ENCODE data around the gene GAR1.
"Not testable (repeated sequence)": the region's sequence is repeated elsewhere in the genome, so short reads cannot be mapped to it uniquely, and the experiment has no call there.

- not testable (repeated sequence) for TF ChIP-seq POLR2A (IDR thresholded peaks at IDR 0.05; ENCODE audit: low read depth); POLR2AphosphoS5 (IDR thresholded peaks at IDR 0.05); EP300 (IDR thresholded peaks at IDR 0.05)
- TF ChIP-seq, protein P1, sequence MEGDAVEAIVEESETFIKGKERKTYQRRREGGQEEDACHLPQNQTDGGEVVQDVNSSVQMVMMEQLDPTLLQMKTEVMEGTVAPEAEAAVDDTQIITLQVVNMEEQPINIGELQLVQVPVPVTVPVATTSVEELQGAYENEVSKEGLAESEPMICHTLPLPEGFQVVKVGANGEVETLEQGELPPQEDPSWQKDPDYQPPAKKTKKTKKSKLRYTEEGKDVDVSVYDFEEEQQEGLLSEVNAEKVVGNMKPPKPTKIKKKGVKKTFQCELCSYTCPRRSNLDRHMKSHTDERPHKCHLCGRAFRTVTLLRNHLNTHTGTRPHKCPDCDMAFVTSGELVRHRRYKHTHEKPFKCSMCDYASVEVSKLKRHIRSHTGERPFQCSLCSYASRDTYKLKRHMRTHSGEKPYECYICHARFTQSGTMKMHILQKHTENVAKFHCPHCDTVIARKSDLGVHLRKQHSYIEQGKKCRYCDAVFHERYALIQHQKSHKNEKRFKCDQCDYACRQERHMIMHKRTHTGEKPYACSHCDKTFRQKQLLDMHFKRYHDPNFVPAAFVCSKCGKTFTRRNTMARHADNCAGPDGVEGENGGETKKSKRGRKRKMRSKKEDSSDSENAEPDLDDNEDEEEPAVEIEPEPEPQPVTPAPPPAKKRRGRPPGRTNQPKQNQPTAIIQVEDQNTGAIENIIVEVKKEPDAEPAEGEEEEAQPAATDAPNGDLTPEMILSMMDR (IDR thresholded peaks at IDR 0.05) = not testable (repeated sequence)
These were observed 33.5 kb upstream of the GAR1 start for GRCh38 chr4:109782092-109782491.
